Subcutaneous adipose tissue (tissue), 4 donors: ENCODE measurements around the gene LCN2. TPM values are rescaled to one million over a fixed set of nuclear protein-coding genes. Genes with fewer than 3 reads are reported as not detected.

ENCODE experiments used
- CTCF ChIP-seq: fragments of 450-650 bp; IDR thresholded peaks from one replicate; pipeline ENCODE4 v1.5.1; 2016; ENCODE audit warnings: low read depth, mild to moderate bottlenecking, control low read depth, antibody characterized with exemption, moderate library complexity
- total RNA-seq, 4 donors: library from RNA; depleted of rRNA; stranded (reverse); fragments of >200 nt; gene quantifications; one replicate each; pipeline ENCODE4 v1.1.0, GENCODE V29; 2016

The LCN2 gene
- total RNA-seq, 4 donors from 2014 or later: 1.6 TPM; not detected in 3

GRCh38 chr9:128121466-128121810 lies 27.8 kb upstream of the LCN2 start:
- no peak for TF ChIP-seq CTCF

- TF ChIP-seq CTCF: no peak
Observed at GRCh38 chr9:128121924-128122808, 27.1 kb upstream of the LCN2 start.

DNA sequence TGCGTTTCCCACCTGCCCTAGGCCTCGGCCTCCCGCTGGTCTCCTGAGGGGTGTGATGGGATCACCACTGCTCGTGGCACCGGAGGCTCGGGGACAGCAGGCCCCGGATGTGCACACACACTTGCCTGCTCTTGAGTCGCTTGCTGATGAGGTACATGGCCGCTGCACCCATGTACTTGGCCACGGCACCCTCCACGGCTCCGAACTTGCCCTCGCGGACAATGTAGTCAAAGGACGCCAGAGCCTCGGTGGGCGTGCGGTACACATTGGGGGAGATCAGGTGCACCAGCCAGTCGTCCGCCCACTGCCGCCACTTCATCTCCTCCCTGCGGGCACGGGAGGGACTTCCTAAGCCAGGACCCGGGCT lies 26.5 kb upstream of the LCN2 start:
- TF ChIP-seq CTCF: no peak

- TF ChIP-seq CTCF: no peak
Observed at GRCh38 chr9:128123451-128124080, 25.7 kb upstream of the LCN2 start.

GRCh38 chr9:128124451-128124850 lies 24.8 kb upstream of the LCN2 start:
- no peak for TF ChIP-seq CTCF

DNA sequence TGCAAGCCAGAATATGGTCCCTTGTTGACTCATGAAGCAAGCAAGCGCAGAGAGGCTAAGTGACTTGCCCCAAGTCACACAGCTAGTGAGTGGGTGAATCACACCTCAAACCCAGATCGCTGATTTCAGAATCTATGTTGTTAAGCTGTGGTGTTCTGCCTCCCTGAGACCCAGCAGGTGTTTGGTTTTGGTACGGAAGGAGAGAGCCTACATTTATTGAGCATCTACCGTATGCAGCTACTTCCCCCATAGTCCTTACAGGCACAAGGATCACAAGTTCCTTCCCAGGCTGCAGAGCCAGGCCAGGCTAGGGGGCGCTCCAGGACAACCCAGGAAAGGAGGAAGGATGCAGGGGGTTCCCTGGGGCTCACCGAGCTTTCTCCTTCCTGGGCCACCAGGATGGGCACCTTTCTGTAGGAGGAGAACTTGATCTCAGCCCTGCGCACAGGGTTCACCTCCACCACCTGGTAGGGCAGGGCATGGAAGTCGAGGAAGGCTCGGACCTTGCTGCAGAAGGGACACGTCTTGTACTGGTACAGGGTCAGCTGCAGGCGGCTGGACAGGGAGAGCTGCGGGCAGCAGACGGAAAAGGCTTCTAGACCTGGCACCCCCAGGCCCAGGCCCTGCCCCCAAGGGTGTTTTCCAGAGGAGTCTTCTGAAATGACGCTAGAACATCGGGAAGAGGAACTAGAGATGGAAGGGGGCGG lies 24.2 kb upstream of the LCN2 start:
- no peak for TF ChIP-seq CTCF

DNA sequence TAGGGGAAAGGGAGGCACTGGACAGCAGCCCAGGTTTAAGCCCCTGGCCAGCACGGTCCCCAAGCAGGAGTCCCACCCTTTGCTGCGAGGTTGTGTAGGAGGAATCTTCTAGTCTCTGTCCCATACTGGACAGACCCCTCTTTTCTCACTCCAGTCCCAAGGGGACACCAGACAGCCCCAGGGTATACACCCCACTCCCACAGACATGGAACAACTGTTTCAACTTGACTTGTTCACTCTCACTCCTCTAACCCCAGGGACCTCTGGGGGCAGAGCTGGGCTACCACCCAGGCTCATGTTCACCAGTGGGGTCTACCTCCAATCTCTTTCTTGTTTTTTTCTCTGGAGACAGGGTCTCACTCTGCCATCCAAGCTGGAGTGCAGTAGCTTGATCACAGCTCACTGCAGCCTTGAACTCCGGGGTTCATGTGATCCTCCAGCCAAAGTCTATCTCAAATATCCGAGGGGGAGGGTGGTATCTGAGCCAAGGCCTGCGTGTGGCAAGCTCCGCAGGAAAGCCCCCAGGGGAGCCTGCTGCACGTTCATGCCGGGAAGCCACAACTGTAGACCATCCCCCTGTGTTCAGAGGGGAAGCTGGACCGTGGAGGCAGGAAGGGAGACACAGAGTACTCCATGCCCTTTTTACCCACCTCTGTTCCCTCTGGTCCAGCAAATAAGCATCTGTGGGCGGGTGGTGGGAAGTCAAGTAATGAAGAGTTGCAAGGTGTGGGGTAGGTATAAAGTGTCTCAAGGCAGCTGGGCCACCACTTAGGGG lies 23.5 kb upstream of the LCN2 start:
- TF ChIP-seq CTCF: no peak
